SJSA1 (cell line): Measurements from ENCODE around the gene DICER1. TPM values are rescaled to one million over a fixed set of nuclear protein-coding genes. Genes with fewer than 3 reads are reported as not detected.

Experiments used
- DNase-seq, 2 experiments: peaks; one replicate each; pipeline ENCODE4 v3.0.0-alpha.2; 2015 to 2020; ENCODE audit warnings: low spot score in 2 of 2, low read depth in 1 of 2
- H3K27ac ChIP-seq: fragments of 250-450 bp; sonication (Bioruptor Pico); 2 replicates; pipeline ENCODE4 v1.5.1; 2020; ENCODE audit warnings: mild to moderate bottlenecking, moderate library complexity
- H3K27me3 ChIP-seq: fragments of 250-450 bp; sonication (Bioruptor Pico); replicated peaks from 2 replicates; pipeline ENCODE4 v1.5.1; 2020; ENCODE audit warnings: mild to moderate bottlenecking, moderate library complexity
- H3K36me3 ChIP-seq: fragments of 250-450 bp; sonication (Bioruptor Pico); 2 replicates; pipeline ENCODE4 v1.5.1; 2020; ENCODE audit warnings: mild to moderate bottlenecking
- H3K4me1 ChIP-seq: fragments of 250-450 bp; sonication (Bioruptor Pico); replicated peaks from 2 replicates; pipeline ENCODE4 v1.6.1; 2021; ENCODE audit warnings: mild to moderate bottlenecking
- H3K4me3 ChIP-seq: fragments of 250-450 bp; sonication (Bioruptor Pico); 2 replicates; pipeline ENCODE4 v1.5.1; 2020; ENCODE audit warnings: mild to moderate bottlenecking
- H3K9me3 ChIP-seq: fragments of 250-450 bp; sonication (Bioruptor Pico); replicated peaks from 2 replicates; pipeline ENCODE4 v1.5.1; 2020; ENCODE audit warnings: mild to moderate bottlenecking
- total RNA-seq: library from RNA; depleted of rRNA; stranded (reverse); fragments of >200 nt; shearing (Covaris generic); gene quantifications from 2 replicates; pipeline ENCODE4 v1.2.3, GENCODE V29; 2014

The DICER1 gene
- total RNA-seq, 1 experiment from 2014 or later: 28.6 TPM

GRCh38 chr14:95069018-95069417 lies 88.3 kb downstream of the DICER1 start:
- 0 out of 2 replicates have a peak, but pooled peaks cover 4% of the 10 kb centered on the region for H3K4me1 ChIP-seq
- H3K9me3 ChIP-seq: no peaks in the 10 kb centered on the region
- H3K27ac ChIP-seq: no peak overlapping the region
- H3K4me3 ChIP-seq: no peak overlapping the region
- H3K36me3 ChIP-seq: no peaks in the 10 kb centered on the region
- no peaks in the 10 kb centered on the region for H3K27me3 ChIP-seq
- DNase-seq: peak in 1 of 2 experiments; percentile 31

GRCh38 chr14:95068521-95068920 lies 88.8 kb downstream of the DICER1 start:
- Histone ChIP-seq H3K36me3 (no peaks in the 10 kb centered on the region), H3K27me3 (no peaks in the 10 kb centered on the region), H3K9me3 (no peaks in the 10 kb centered on the region), H3K27ac (no peak overlapping the region), H3K4me1 (0 out of 2 replicates have a peak, but pooled peaks cover 4% of the 10 kb centered on the region), H3K4me3 (no peak overlapping the region)
- DNase-seq: peak in 1 of 2 experiments; percentile 5

- 0 out of 2 replicates have a peak, but pooled peaks cover 4% of the 10 kb centered on the region for H3K4me1 ChIP-seq
- no peaks in the 10 kb centered on the region for H3K36me3 ChIP-seq
- DNase-seq: peak in 1 of 2 experiments; percentile 39
- H3K9me3 ChIP-seq: no peaks in the 10 kb centered on the region
- no peak overlapping the region for H3K27ac ChIP-seq
- H3K4me3 ChIP-seq: no peak overlapping the region
- H3K27me3 ChIP-seq: no peaks in the 10 kb centered on the region
These were observed 89.2 kb downstream of the DICER1 start for GRCh38 chr14:95068080-95068479.

GRCh38 chr14:95067526-95067925 lies 89.8 kb downstream of the DICER1 start:
- no peak overlapping the region for H3K27ac ChIP-seq
- 0 out of 2 replicates have a peak, but pooled peaks cover 4% of the 10 kb centered on the region for H3K4me1 ChIP-seq
- H3K9me3 ChIP-seq: no peaks in the 10 kb centered on the region
- no peak overlapping the region for H3K4me3 ChIP-seq
- H3K36me3 ChIP-seq: no peaks in the 10 kb centered on the region
- H3K27me3 ChIP-seq: no peaks in the 10 kb centered on the region
- peak in 1 of 2 experiments; percentile 12 for DNase-seq

GRCh38 chr14:95066427-95066986 lies 90.8 kb downstream of the DICER1 start:
- no peak for DNase-seq
- H3K27me3 ChIP-seq: no peaks in the 10 kb centered on the region
- no peak overlapping the region for H3K4me3 ChIP-seq
- no peaks in the 10 kb centered on the region for H3K36me3 ChIP-seq
- no peaks in the 10 kb centered on the region for H3K9me3 ChIP-seq
- H3K4me1 ChIP-seq: peaks cover 8% of the 10 kb centered on the region
- H3K27ac ChIP-seq: no peak overlapping the region

GRCh38 chr14:95065411-95065810 lies 91.9 kb downstream of the DICER1 start:
- no peaks in the 10 kb centered on the region for H3K9me3 ChIP-seq
- peaks cover 15% of the 10 kb centered on the region for H3K4me1 ChIP-seq
- DNase-seq: no peak
- H3K4me3 ChIP-seq: no peak overlapping the region
- H3K36me3 ChIP-seq: no peaks in the 10 kb centered on the region
- no peak overlapping the region for H3K27ac ChIP-seq
- no peaks in the 10 kb centered on the region for H3K27me3 ChIP-seq

- Histone ChIP-seq H3K27ac (no peak overlapping the region), H3K27me3 (no peaks in the 10 kb centered on the region), H3K4me3 (no peak overlapping the region), H3K4me1 (peaks cover 15% of the 10 kb centered on the region), H3K36me3 (no peaks in the 10 kb centered on the region), H3K9me3 (no peaks in the 10 kb centered on the region)
- DNase-seq: no peak
These were observed 92.6 kb downstream of the DICER1 start for GRCh38 chr14:95064734-95065133.

- Histone ChIP-seq H3K36me3 (no peaks in the 10 kb centered on the region), H3K9me3 (no peaks in the 10 kb centered on the region), H3K4me1 (peaks cover 15% of the 10 kb centered on the region), H3K27me3 (no peaks in the 10 kb centered on the region), H3K4me3 (no peak overlapping the region), H3K27ac (no peak overlapping the region)
- DNase-seq: no peak
These were observed 93.1 kb downstream of the DICER1 start for GRCh38 chr14:95064256-95064655.

GRCh38 chr14:95063391-95063790 lies 93.9 kb downstream of the DICER1 start:
- Histone ChIP-seq H3K27me3 (no peaks in the 10 kb centered on the region), H3K4me3 (no peak overlapping the region), H3K4me1 (peaks cover 15% of the 10 kb centered on the region), H3K9me3 (no peaks in the 10 kb centered on the region), H3K36me3 (no peaks in the 10 kb centered on the region), H3K27ac (no peak overlapping the region)
- DNase-seq: no peak

GRCh38 chr14:95062946-95063345 lies 94.4 kb downstream of the DICER1 start:
- DNase-seq: no peak
- Histone ChIP-seq H3K4me1 (peaks cover 11% of the 10 kb centered on the region), H3K36me3 (no peaks in the 10 kb centered on the region), H3K4me3 (no peak overlapping the region), H3K9me3 (no peaks in the 10 kb centered on the region), H3K27ac (no peak overlapping the region), H3K27me3 (no peaks in the 10 kb centered on the region)

- Histone ChIP-seq H3K4me3 (no peak overlapping the region), H3K4me1 (peaks cover 11% of the 10 kb centered on the region), H3K9me3 (no peaks in the 10 kb centered on the region), H3K27ac (no peak overlapping the region), H3K36me3 (no peaks in the 10 kb centered on the region), H3K27me3 (no peaks in the 10 kb centered on the region)
- DNase-seq: no peak
These were observed 95.1 kb downstream of the DICER1 start for GRCh38 chr14:95062220-95062619.

GRCh38 chr14:95061317-95062093 lies 95.8 kb downstream of the DICER1 start:
- H3K9me3 ChIP-seq: no peaks in the 10 kb centered on the region
- no peak overlapping the region for H3K4me3 ChIP-seq
- H3K27ac ChIP-seq: no peak overlapping the region
- peaks cover 11% of the 10 kb centered on the region for H3K4me1 ChIP-seq
- peak; percentile 59 to 77 for DNase-seq
- H3K27me3 ChIP-seq: no peaks in the 10 kb centered on the region
- no peaks in the 10 kb centered on the region for H3K36me3 ChIP-seq

GRCh38 chr14:95059126-95059525 lies 98.2 kb downstream of the DICER1 start:
- no peak for DNase-seq
- H3K9me3 ChIP-seq: no peaks in the 10 kb centered on the region
- no peaks in the 10 kb centered on the region for H3K27me3 ChIP-seq
- no peak overlapping the region for H3K27ac ChIP-seq
- no peak overlapping the region for H3K4me3 ChIP-seq
- no peaks in the 10 kb centered on the region for H3K36me3 ChIP-seq
- H3K4me1 ChIP-seq: peaks cover 11% of the 10 kb centered on the region

GRCh38 chr14:95058491-95058890 lies 98.8 kb downstream of the DICER1 start:
- no peaks in the 10 kb centered on the region for H3K36me3 ChIP-seq
- H3K27me3 ChIP-seq: no peaks in the 10 kb centered on the region
- H3K4me1 ChIP-seq: peaks cover 11% of the 10 kb centered on the region
- H3K27ac ChIP-seq: no peak overlapping the region
- DNase-seq: no peak
- H3K4me3 ChIP-seq: no peak overlapping the region
- H3K9me3 ChIP-seq: no peaks in the 10 kb centered on the region
